PC-9 (cell line): ENCODE measurements around the gene NUDT22. TPM values are rescaled to one million over a fixed set of nuclear protein-coding genes. Genes with fewer than 3 reads are reported as not detected.

Experiments
- BruUV-seq: library from RNA; stranded (reverse); fragments of 400-500 nt; replicated peaks from 2 replicates; lab custom pipeline; 2021; lab: Mats Ljungman, UMichigan
- CTCF ChIA-PET: fragments of 300-600 bp; sonication (Branson Sonifier 250); formaldehyde crosslinking; loops from one replicate; lab custom pipeline; 2022; ENCODE audit warnings: antibody characterized with exemption; lab: Charles Lee
- POLR2A ChIA-PET: fragments of 300-600 bp; sonication (Branson Sonifier 250); formaldehyde crosslinking; loops from one replicate; lab custom pipeline; 2022; ENCODE audit warnings: antibody characterized with exemption; ENCODE audit not compliant: unreplicated experiment; lab: Charles Lee
- DNase-seq, 2 experiments: peaks; one replicate each; pipeline versions ENCODE4 v3.0.0 to v3.0.0-alpha.2; 2015 to 2022; ENCODE audit warnings: mixed read lengths in 1 of 2
- H2AFZ ChIP-seq: fragments of 200-600 bp; sonication (generic); 2 replicates; pipeline ENCODE4 v1.8.1; 2017; ENCODE audit warnings: antibody characterized with exemption
- H3F3A ChIP-seq: fragments of 200-600 bp; sonication (generic); 2 replicates; pipeline ENCODE4 v1.8.1; 2017; ENCODE audit warnings: antibody characterized with exemption, mild to moderate bottlenecking, low read depth; ENCODE audit not compliant: insufficient read depth
- H3K27ac ChIP-seq: fragments of 200-600 bp; sonication (generic); 2 replicates; pipeline ENCODE4 v1.6.1; 2016; ENCODE audit warnings: mixed run types
- H3K27me3 ChIP-seq: fragments of 200-600 bp; sonication (generic); 2 replicates; pipeline ENCODE4 v1.6.1; 2016; ENCODE audit warnings: low read depth, mixed run types; ENCODE audit not compliant: insufficient read depth
- H3K36me3 ChIP-seq: fragments of 200-600 bp; sonication (generic); 2 replicates; pipeline ENCODE4 v1.6.1; 2016; ENCODE audit warnings: low read depth, mixed run types
- H3K4me1 ChIP-seq: fragments of 200-600 bp; sonication (generic); replicated peaks from 2 replicates; pipeline ENCODE4 v1.6.1; 2016; ENCODE audit warnings: mixed run types; ENCODE audit not compliant: insufficient read depth
- H3K4me2 ChIP-seq: fragments of 200-600 bp; sonication (generic); 2 replicates; pipeline ENCODE4 v1.6.1; 2017; ENCODE audit warnings: mixed run types
- H3K4me3 ChIP-seq: fragments of 200-600 bp; sonication (generic); 2 replicates; pipeline ENCODE4 v1.6.1; 2016; ENCODE audit warnings: mixed run types
- H3K79me2 ChIP-seq: fragments of 200-600 bp; sonication (generic); 2 replicates; pipeline ENCODE4 v1.6.1; 2017; ENCODE audit warnings: low read depth, mixed run types
- H3K9me2 ChIP-seq: fragments of 200-600 bp; sonication (generic); 2 replicates; pipeline ENCODE4 v1.8.1; 2017; ENCODE audit warnings: mild to moderate bottlenecking; ENCODE audit not compliant: insufficient read depth
- H3K9me3 ChIP-seq: fragments of 200-600 bp; sonication (generic); 2 replicates; pipeline ENCODE4 v1.8.1; 2016; ENCODE audit warnings: low read depth; ENCODE audit not compliant: insufficient read depth
- H4K20me1 ChIP-seq: fragments of 200-600 bp; sonication (generic); 2 replicates; pipeline ENCODE4 v1.8.1; 2017; ENCODE audit not compliant: insufficient read depth
- EZH2 ChIP-seq: fragments of 200-600 bp; sonication (generic); IDR thresholded peaks from 2 replicates; pipeline ENCODE4 v1.8.0; 2017; ENCODE audit warnings: antibody characterized with exemption, low read depth
- intact Hi-C: fragments of 100-400 bp; cut with micrococcal nuclease; formaldehyde crosslinking; loops from one replicate; pipeline ENCODE4 v1.10.0; 2022; ENCODE audit not compliant: unreplicated experiment
- total RNA-seq: library from RNA; stranded (reverse); gene quantifications from 2 replicates; pipeline ENCODE4 v1.2.3, GENCODE V29; 2021
- TF ChIP-seq, protein P1 (sequence below): fragments of 200-600 bp; sonication (generic); conservative IDR thresholded peaks from 2 replicates; pipeline ENCODE4 v1.6.1; 2017; ENCODE audit warnings: mixed run types, antibody characterized with exemption, mild to moderate bottlenecking, moderate library complexity

The NUDT22 gene
- total RNA-seq, 1 experiment from 2014 or later: 87.4 TPM

- no TSS peak for BruUV-seq
- CTCF ChIA-PET: no interaction called here
Observed at GRCh38 chr11:64235437-64236161, 9.5 kb downstream of the NUDT22 start.

DNA sequence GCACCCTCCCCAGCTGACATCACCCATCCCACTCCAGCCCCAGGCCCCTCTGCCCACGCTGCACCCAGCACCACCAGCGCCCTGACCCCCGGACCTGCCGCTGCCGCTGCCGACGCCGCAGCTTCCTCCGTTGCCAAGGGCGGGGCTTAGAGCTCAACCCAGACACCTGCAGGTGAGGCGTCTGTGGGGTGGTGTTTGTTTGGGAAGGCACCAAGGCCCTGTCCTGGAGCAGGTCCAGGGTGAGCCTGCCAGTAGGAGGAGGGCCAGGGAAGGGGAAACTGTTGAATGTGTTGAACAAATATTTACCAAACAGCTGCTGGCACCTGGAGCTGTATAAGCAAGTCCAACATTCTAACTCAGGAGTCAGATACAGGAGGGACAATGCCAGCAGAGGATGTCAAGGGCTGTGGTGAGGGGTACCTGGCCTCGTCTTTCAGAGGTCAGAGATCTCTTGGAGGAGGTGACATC, 11.4 kb downstream of the NUDT22 start:
- no TSS peak for BruUV-seq
- no peak overlapping the region for H3K4me2 ChIP-seq
- intact Hi-C loops: no loop called here
- no peaks in the 10 kb centered on the region for H3K9me3 ChIP-seq
- peaks cover 43% of the 10 kb centered on the region for H3F3A ChIP-seq
- no peaks in the 10 kb centered on the region; the same call in 1 of the 2 replicates for H3K36me3 ChIP-seq
- H3K79me2 ChIP-seq: peaks cover 24% of the 10 kb centered on the region
- POLR2A ChIA-PET: interaction anchor here (0.6 to 0.8 kb wide), 4 partner anchors 8 to 541 kb away, joined by 3 to 7 read pairs (median 6); partner anchors contain the start of gene TRMT112
- no peak overlapping the region for H3K4me3 ChIP-seq
- CTCF ChIA-PET: interaction anchor here (0.6 to 0.8 kb wide), 3 partner anchors 80 to 271 kb away, joined by 3 to 4 read pairs (median 3); partner anchors contain the start of gene PRDX5
- peak in 1 of 2 experiments; percentile 72 for DNase-seq
- H3K4me1 ChIP-seq: peaks cover 41% of the 10 kb centered on the region
- TF ChIP-seq EZH2: no peak
- TF ChIP-seq, protein P1, sequence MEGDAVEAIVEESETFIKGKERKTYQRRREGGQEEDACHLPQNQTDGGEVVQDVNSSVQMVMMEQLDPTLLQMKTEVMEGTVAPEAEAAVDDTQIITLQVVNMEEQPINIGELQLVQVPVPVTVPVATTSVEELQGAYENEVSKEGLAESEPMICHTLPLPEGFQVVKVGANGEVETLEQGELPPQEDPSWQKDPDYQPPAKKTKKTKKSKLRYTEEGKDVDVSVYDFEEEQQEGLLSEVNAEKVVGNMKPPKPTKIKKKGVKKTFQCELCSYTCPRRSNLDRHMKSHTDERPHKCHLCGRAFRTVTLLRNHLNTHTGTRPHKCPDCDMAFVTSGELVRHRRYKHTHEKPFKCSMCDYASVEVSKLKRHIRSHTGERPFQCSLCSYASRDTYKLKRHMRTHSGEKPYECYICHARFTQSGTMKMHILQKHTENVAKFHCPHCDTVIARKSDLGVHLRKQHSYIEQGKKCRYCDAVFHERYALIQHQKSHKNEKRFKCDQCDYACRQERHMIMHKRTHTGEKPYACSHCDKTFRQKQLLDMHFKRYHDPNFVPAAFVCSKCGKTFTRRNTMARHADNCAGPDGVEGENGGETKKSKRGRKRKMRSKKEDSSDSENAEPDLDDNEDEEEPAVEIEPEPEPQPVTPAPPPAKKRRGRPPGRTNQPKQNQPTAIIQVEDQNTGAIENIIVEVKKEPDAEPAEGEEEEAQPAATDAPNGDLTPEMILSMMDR: no peak
- H4K20me1 ChIP-seq: peaks cover 13% of the 10 kb centered on the region
- H3K27ac ChIP-seq: no peak overlapping the region
- no peak overlapping the region for H2AFZ ChIP-seq
- no peaks in the 10 kb centered on the region for H3K27me3 ChIP-seq
- no peaks in the 10 kb centered on the region for H3K9me2 ChIP-seq

More at GRCh38 chr11:64235437-64236161, 9.5 kb downstream of the NUDT22 start:
- intact Hi-C loops: loop anchor here (2.0 kb wide), 1 partner anchor 41 kb away; no protein-coding TSS in a partner anchor
- TF ChIP-seq, protein P1: no peak
- no peak for TF ChIP-seq EZH2
- no peak overlapping the region for H2AFZ ChIP-seq
- H3F3A ChIP-seq: peaks cover 42% of the 10 kb centered on the region
- POLR2A ChIA-PET: no interaction called here
- no peak overlapping the region for H3K27ac ChIP-seq
- H3K4me1 ChIP-seq: peaks cover 38% of the 10 kb centered on the region
- peak overlapping the region; percentile 93 for H3K4me2 ChIP-seq
- peak in 1 of 2 experiments; percentile 18 for DNase-seq
- H4K20me1 ChIP-seq: peaks cover 13% of the 10 kb centered on the region
- no peaks in the 10 kb centered on the region for H3K9me2 ChIP-seq
- peaks cover 14% of the 10 kb centered on the region for H3K79me2 ChIP-seq
- peak overlapping the region; percentile 84 for H3K4me3 ChIP-seq
- H3K27me3 ChIP-seq: no peaks in the 10 kb centered on the region
- no peaks in the 10 kb centered on the region; the same call in 1 of the 2 replicates for H3K36me3 ChIP-seq
- H3K9me3 ChIP-seq: no peaks in the 10 kb centered on the region

DNA sequence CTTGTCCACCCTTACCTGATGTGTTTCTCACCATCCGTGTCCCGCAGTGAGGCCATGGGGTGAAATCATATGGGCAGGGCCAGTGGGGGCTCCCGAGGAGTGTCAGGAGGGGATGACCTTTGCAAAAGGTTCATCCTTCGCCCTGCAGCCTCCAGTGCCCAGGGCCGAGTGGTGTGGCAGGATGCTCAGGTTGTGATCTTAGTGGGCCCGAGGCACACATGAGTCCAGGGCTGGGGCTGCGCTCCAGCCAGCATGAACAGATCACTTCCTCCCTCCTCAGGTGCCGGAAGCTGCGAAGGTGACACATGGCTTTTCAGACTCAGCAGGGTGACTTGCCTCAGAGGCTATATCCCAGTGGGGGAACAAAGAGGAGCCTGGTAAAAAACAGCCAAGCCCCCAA, 12.0 kb downstream of the NUDT22 start:
- Histone ChIP-seq H3K36me3 (peaks cover 2% of the 10 kb centered on the region; the same call in 1 of the 2 replicates), H3K27me3 (no peaks in the 10 kb centered on the region), H4K20me1 (peaks cover 13% of the 10 kb centered on the region), H3K9me2 (no peaks in the 10 kb centered on the region), H3K9me3 (no peaks in the 10 kb centered on the region), H2AFZ (no peak overlapping the region), H3F3A (peaks cover 43% of the 10 kb centered on the region), H3K4me3 (no peak overlapping the region), H3K4me2 (no peak overlapping the region), H3K79me2 (peaks cover 29% of the 10 kb centered on the region), H3K4me1 (peaks cover 46% of the 10 kb centered on the region), H3K27ac (no peak overlapping the region)
- intact Hi-C loops: no loop called here
- POLR2A ChIA-PET: interaction anchor here (0.7 to 0.8 kb wide), 2 partner anchors 8 to 541 kb away, joined by 3 to 7 read pairs; no protein-coding TSS in a partner anchor
- CTCF ChIA-PET: interaction anchor here (0.8 kb wide), 1 partner anchor 80 kb away, joined by 3 read pairs; the partner anchor contains the start of gene PRDX5
- BruUV-seq: no TSS peak
- DNase-seq: no peak
- TF ChIP-seq, protein P1: no peak
- no peak for TF ChIP-seq EZH2
